Activated naive CD4-positive, alpha-beta T cell treated with anti-CD3 and anti-CD28 coated beads, Interleukin-2, amount 50 U/mL, for 16 hours (primary cell): ENCODE results near the gene SLAMF9.

Source experiments
- DNase-seq: peaks from one replicate; pipeline ENCODE4 v3.0.0-alpha.2; 2020

The SLAMF9 gene

GRCh38 chr1:159932296-159933285, 21.4 kb downstream of the SLAMF9 start:
- no peak for DNase-seq

- DNase-seq: no peak
Measured at GRCh38 chr1:159931795-159932173, 22.3 kb downstream of the SLAMF9 start.

GRCh38 chr1:159931101-159931794, 22.8 kb downstream of the SLAMF9 start:
- no peak for DNase-seq

GRCh38 chr1:159930634-159931033, 23.4 kb downstream of the SLAMF9 start:
- DNase-seq: no peak

- DNase-seq: no peak
Measured at GRCh38 chr1:159930216-159930615, 23.8 kb downstream of the SLAMF9 start.

- DNase-seq: no peak
Measured at GRCh38 chr1:159929155-159930051, 24.6 kb downstream of the SLAMF9 start.

GRCh38 chr1:159928491-159929050, 25.5 kb downstream of the SLAMF9 start:
- no peak for DNase-seq

- DNase-seq: no peak
Measured at GRCh38 chr1:159927849-159928431, 26.1 kb downstream of the SLAMF9 start.

GRCh38 chr1:159927211-159927848, 26.7 kb downstream of the SLAMF9 start:
- DNase-seq: no peak

GRCh38 chr1:159925719-159926078, 28.3 kb downstream of the SLAMF9 start:
- peak; percentile 32 for DNase-seq

- peak; percentile 91 for DNase-seq
Measured at GRCh38 chr1:159924791-159925718, 29.0 kb downstream of the SLAMF9 start, which contains the start of gene TAGLN2. TAGLN2 (minus strand) TSS chr1:159925507; CDS start chr1:159920509, 4,998 bp downstream.

GRCh38 chr1:159924025-159924790, 29.8 kb downstream of the SLAMF9 start:
- peak; percentile 54 for DNase-seq

- peak; percentile 65 for DNase-seq
Measured at GRCh38 chr1:159923203-159924024, 30.6 kb downstream of the SLAMF9 start.

- DNase-seq: no peak
Measured at GRCh38 chr1:159922511-159923202, 31.4 kb downstream of the SLAMF9 start.

- DNase-seq: no peak
Measured at GRCh38 chr1:159921700-159922504, 32.1 kb downstream of the SLAMF9 start.

- DNase-seq: no peak
Measured at GRCh38 chr1:159921251-159921650, 32.8 kb downstream of the SLAMF9 start.

- DNase-seq: no peak
Measured at GRCh38 chr1:159920651-159921050, 33.4 kb downstream of the SLAMF9 start.
